ENCODE results near the gene PGGHG.
"Not testable (repeated sequence)": the region's sequence is repeated elsewhere in the genome, so short reads cannot be mapped to it uniquely, and the experiment has no call there.

The PGGHG gene

GRCh38 chr11:329886-330253 is 40.9 kb downstream of the PGGHG start:
- no peak overlapping the region for H3K4me3 ChIP-seq (ENCODE audit: low read depth, low read length)
- DNase-seq (ENCODE audit: low read depth), result no peak
- no peak for TF ChIP-seq CTCF (conservative IDR thresholded peaks at IDR 0.05; ENCODE audit: low read depth, low read length)

DNA sequence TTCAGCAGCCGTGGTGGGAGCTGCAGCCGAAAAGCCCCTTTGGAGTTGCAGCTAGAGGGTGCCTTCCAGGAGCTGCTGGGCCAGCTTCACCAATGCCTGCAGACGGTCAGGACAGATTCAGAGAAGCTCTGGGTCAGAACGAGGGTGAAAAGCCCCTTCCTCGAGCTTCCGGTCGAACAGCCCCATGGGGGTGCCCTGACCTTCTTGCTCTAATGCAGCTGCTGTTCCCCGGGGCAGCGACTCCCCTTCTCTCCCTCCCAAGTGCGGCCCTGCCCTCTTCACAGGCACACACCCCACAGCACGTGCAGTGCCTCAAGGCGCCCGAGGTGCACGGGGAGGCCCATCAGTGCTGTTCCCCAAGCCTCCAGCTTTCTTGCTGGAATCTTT is 41.4 kb downstream of the PGGHG start:
- TF ChIP-seq CTCF (conservative IDR thresholded peaks at IDR 0.05; ENCODE audit: low read depth, low read length), result no peak
- H3K4me3 ChIP-seq (ENCODE audit: low read depth, low read length), result no peak overlapping the region
- DNase-seq (ENCODE audit: low read depth), result no peak

DNA sequence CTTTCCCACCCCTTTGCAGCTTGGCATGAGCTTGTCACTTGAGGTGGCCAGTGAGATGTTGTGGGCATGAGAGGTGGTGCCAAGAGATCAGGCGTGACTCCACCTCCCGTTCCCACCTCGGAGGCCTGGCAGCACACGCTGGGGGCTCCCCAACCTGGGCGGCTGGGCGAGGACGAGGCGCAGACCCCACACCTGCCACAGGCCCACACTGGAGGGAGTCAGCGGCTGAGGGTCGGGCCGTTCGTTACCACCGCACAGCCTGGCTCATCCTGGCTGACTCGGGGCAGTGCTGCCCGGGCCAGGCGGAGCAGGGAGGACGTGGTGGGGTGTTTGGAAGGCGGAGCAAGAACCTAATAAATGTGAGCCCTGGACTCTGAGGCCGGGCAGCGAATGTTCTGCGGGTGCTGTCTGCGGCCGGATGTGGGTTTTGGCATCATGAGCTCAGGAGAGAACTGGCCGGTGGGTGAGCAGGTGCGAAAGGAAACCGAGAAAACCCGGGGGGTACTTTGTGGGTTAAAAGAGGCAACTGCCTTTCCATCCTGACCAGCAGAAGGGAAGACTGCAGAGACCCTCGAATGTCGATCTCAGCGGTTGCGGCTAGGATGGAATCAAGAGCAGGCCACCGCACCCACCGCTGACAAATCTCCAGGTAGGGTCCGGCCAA is 41.9 kb downstream of the PGGHG start:
- no peak overlapping the region for H3K4me3 ChIP-seq (ENCODE audit: low read depth, low read length)
- no peak for TF ChIP-seq CTCF (conservative IDR thresholded peaks at IDR 0.05; ENCODE audit: low read depth, low read length)
- DNase-seq (ENCODE audit: low read depth), result no peak

GRCh38 chr11:331358-332060 is 42.6 kb downstream of the PGGHG start:
- DNase-seq (ENCODE audit: low read depth), result no peak
- TF ChIP-seq CTCF (conservative IDR thresholded peaks at IDR 0.05; ENCODE audit: low read depth, low read length), result no peak
- no peak overlapping the region for H3K4me3 ChIP-seq (ENCODE audit: low read depth, low read length)

GRCh38 chr11:332651-333480 is 43.9 kb downstream of the PGGHG start:
- DNase-seq (ENCODE audit: low read depth), result no peak
- no peak for TF ChIP-seq CTCF (conservative IDR thresholded peaks at IDR 0.05; ENCODE audit: low read depth, low read length)
- H3K4me3 ChIP-seq (ENCODE audit: low read depth, low read length), result no peak overlapping the region

- DNase-seq (ENCODE audit: low read depth); H3K4me3 ChIP-seq (ENCODE audit: low read depth, low read length): not testable (repeated sequence)
Measured at GRCh38 chr11:333616-334263, 44.8 kb downstream of the PGGHG start.

Measured in choroid plexus epithelial cell (primary cell).